IMR-90 (cell line): ENCODE results near the gene MARS1. TPM values are rescaled to one million over a fixed set of nuclear protein-coding genes. Genes with fewer than 3 reads are reported as not detected.

Experiments
- ATAC-seq: fragments of 200-7000 bp; cut with Tn5 transposase; 2 replicates; pipeline ENCODE4 v1.9.1; 2020; ENCODE audit warnings: low read depth, mild to moderate bottlenecking, moderate library complexity
- BruUV-seq: library from RNA; stranded (reverse); fragments of 400-500 nt; replicated peaks from 2 replicates; lab custom pipeline; 2021; lab: Mats Ljungman, UMichigan
- CTCF ChIA-PET: fragments of 300-600 bp; formaldehyde crosslinking; extraction: SDS; loops from one replicate; lab custom pipeline; 2021; ENCODE audit warnings: antibody characterized with exemption; lab: Yijun Ruan, JAX
- POLR2A ChIA-PET: fragments of 300-600 bp; sonication (Branson Sonifier 250); formaldehyde crosslinking; loops from one replicate; lab custom pipeline; 2022; ENCODE audit warnings: antibody characterized with exemption; ENCODE audit not compliant: unreplicated experiment; lab: Charles Lee
- DNase-seq: peaks from one replicate; pipeline ENCODE4 v3.0.0; 2013
- H2AFZ ChIP-seq: replicated peaks from 2 replicates; pipeline ENCODE3; 2013; ENCODE audit warnings: low read length, mild to moderate bottlenecking; ENCODE audit not compliant: poor library complexity
- H2AK5ac ChIP-seq: 2 replicates; pipeline ENCODE4 v1.6.1; 2013; ENCODE audit warnings: low read depth, low read length, inconsistent platforms
- H2AK9ac ChIP-seq: replicated peaks from 2 replicates; pipeline ENCODE3; 2013; ENCODE audit warnings: mild to moderate bottlenecking, low read depth, low read length, moderate library complexity; ENCODE audit not compliant: poor library complexity
- H2BK120ac ChIP-seq: 2 replicates; pipeline ENCODE4 v1.6.1; 2013; ENCODE audit warnings: low read depth, low read length, inconsistent platforms
- H2BK15ac ChIP-seq: 3 replicates; pipeline ENCODE4 v1.6.1; 2013; ENCODE audit warnings: low read depth, low read length, inconsistent platforms
- H2BK20ac ChIP-seq: 2 replicates; pipeline ENCODE4 v1.6.1; 2013; ENCODE audit warnings: low read depth, mild to moderate bottlenecking, inconsistent platforms, low read length, moderate library complexity
- H2BK5ac ChIP-seq: 2 replicates; pipeline ENCODE4 v1.6.1; 2013; ENCODE audit warnings: mild to moderate bottlenecking, low read depth, low read length, inconsistent platforms; ENCODE audit not compliant: poor library complexity, severe bottlenecking
- H3K14ac ChIP-seq: replicated peaks from 2 replicates; pipeline ENCODE4 v1.6.1; 2013; ENCODE audit warnings: low read depth, low read length, inconsistent platforms
- H3K18ac ChIP-seq: 2 replicates; pipeline ENCODE4 v1.6.1; 2013; ENCODE audit warnings: low read depth, low read length, control low read depth
- H3K23ac ChIP-seq: 2 replicates; pipeline ENCODE4 v1.6.1; 2013; ENCODE audit warnings: low read depth, low read length, inconsistent platforms
- H3K27ac ChIP-seq: 2 replicates; pipeline ENCODE4 v1.5.1; 2013; ENCODE audit warnings: mild to moderate bottlenecking, control low read depth, low read length; ENCODE audit not compliant: insufficient read depth
- H3K27me3 ChIP-seq: 2 replicates; pipeline ENCODE4 v1.6.1; 2013; ENCODE audit warnings: low read length; ENCODE audit not compliant: control insufficient read depth, insufficient read depth
- H3K36me3 ChIP-seq: 2 replicates; pipeline ENCODE4 v1.6.1; 2013; ENCODE audit warnings: low read length, mixed read lengths; ENCODE audit not compliant: control insufficient read depth, insufficient read depth
- H3K4ac ChIP-seq: 2 replicates; pipeline ENCODE4 v1.6.1; 2013; ENCODE audit warnings: low read depth, low read length, inconsistent platforms
- H3K4me1 ChIP-seq: 2 replicates; pipeline ENCODE4 v1.6.1; 2013; ENCODE audit warnings: low read length, mixed read lengths; ENCODE audit not compliant: control insufficient read depth, insufficient read depth
- H3K4me2 ChIP-seq: 2 replicates; pipeline ENCODE4 v1.6.1; 2013; ENCODE audit warnings: low read depth, mild to moderate bottlenecking, control low read depth, low read length, moderate library complexity
- H3K4me3 ChIP-seq: 2 replicates; pipeline ENCODE4 v1.5.1; 2013; ENCODE audit warnings: low read depth, mild to moderate bottlenecking, control low read depth, low read length, moderate library complexity; ENCODE audit not compliant: insufficient read depth
- H3K56ac ChIP-seq: 2 replicates; pipeline ENCODE4 v1.6.1; 2013; ENCODE audit warnings: low read length, inconsistent platforms; ENCODE audit not compliant: insufficient read depth; ENCODE audit errors: extremely low read depth
- H3K79me1 ChIP-seq, 2 experiments: 2 replicates each; pipeline ENCODE4 v1.6.1; 2013; ENCODE audit warnings: low read length in 2 of 2, inconsistent platforms in 1 of 2, low read depth in 1 of 2
- H3K9ac ChIP-seq: 2 replicates; pipeline ENCODE4 v1.6.1; 2013; ENCODE audit warnings: low read depth, low read length, control low read depth
- H3K9me1 ChIP-seq: 2 replicates; pipeline ENCODE4 v1.6.1; 2013; ENCODE audit warnings: low read length, inconsistent platforms; ENCODE audit not compliant: insufficient read depth
- H3K9me3 ChIP-seq: 2 replicates; pipeline ENCODE4 v1.6.1; 2013; ENCODE audit warnings: low read length; ENCODE audit not compliant: control insufficient read depth, insufficient read depth
- H4K20me1 ChIP-seq: 2 replicates; pipeline ENCODE4 v1.6.1; 2013; ENCODE audit warnings: low read length, inconsistent platforms; ENCODE audit not compliant: insufficient read depth
- H4K5ac ChIP-seq: 2 replicates; pipeline ENCODE4 v1.6.1; 2013; ENCODE audit warnings: mild to moderate bottlenecking, low read depth, low read length, control low read depth
- H4K8ac ChIP-seq, 2 experiments: 2 replicates each; pipeline ENCODE4 v1.6.1; 2013; ENCODE audit warnings: low read depth in 2 of 2, low read length in 2 of 2, control low read depth in 1 of 2, inconsistent platforms in 1 of 2
- H4K91ac ChIP-seq: 2 replicates; pipeline ENCODE4 v1.6.1; 2013; ENCODE audit warnings: low read depth, low read length, inconsistent platforms; ENCODE audit not compliant: insufficient read depth
- BHLHE40 ChIP-seq: fragments of 150-350 bp; IDR thresholded peaks from 2 replicates; pipeline ENCODE4 v1.6.1; 2016; ENCODE audit warnings: mild to moderate bottlenecking, low read depth, low read length
- CEBPB ChIP-seq: IDR thresholded peaks from 2 replicates; pipeline ENCODE4 v1.6.1; 2012; ENCODE audit warnings: low read depth, low read length, improper control_type of control experiment
- NFE2L2 ChIP-seq: fragments of 150-350 bp; IDR thresholded peaks from 2 replicates; pipeline ENCODE4 v1.6.1; 2016; ENCODE audit warnings: low read depth, mild to moderate bottlenecking, low read length
- POLR2A ChIP-seq: IDR thresholded peaks from 2 replicates; pipeline ENCODE4 v1.6.1; 2012; ENCODE audit warnings: mild to moderate bottlenecking, low read depth, low read length
- RAD21 ChIP-seq: IDR thresholded peaks from 2 replicates; pipeline ENCODE4 v1.6.1; 2012; ENCODE audit warnings: low read length, improper control_type of control experiment
- RCOR1 ChIP-seq: IDR thresholded peaks from 2 replicates; pipeline ENCODE4 v1.6.1; 2012; ENCODE audit warnings: mild to moderate bottlenecking, low read length, improper control_type of control experiment; ENCODE audit not compliant: insufficient replicate concordance
- WGBS, 2 experiments: methylation state at CpG; one replicate each; pipeline versions ENCODE4 v1.1.5 to v1.1.7; 2013; ENCODE audit warnings: missing lambda C conversion rate in 2 of 2; ENCODE audit not compliant: insufficient read length in 1 of 2; ENCODE audit errors: extremely low coverage in 2 of 2; 5-methylcytosine and 5-hydroxymethylcytosine counted together
- dilution Hi-C: fragments of 300-500 bp; cut with HindIII; formaldehyde crosslinking; loops from one replicate; pipeline ENCODE4 v1.14.3; 2018; ENCODE audit warnings: low sequenced_read_pairs; ENCODE audit not compliant: unreplicated experiment
- in situ Hi-C: fragments of 300-500 bp; cut with MboI; formaldehyde crosslinking; loops from 3 replicates; pipeline ENCODE4 v1.14.3; 2019; ENCODE audit warnings: low sequenced_read_pairs, inconsistent platforms, mixed read lengths
- intact Hi-C: fragments of 100-400 bp; cut with micrococcal nuclease; formaldehyde crosslinking; loops from 2 replicates; pipeline ENCODE4 v1.10.0; 2022
- polyA plus RNA-seq, 3 experiments: library from polyadenylated mRNA; depleted of rRNA; stranded (reverse); fragments of >200 nt; gene quantifications; 2 replicates each; pipeline ENCODE4 v1.2.3, GENCODE V29; 2012; ENCODE audit warnings: low replicate concordance in 1 of 3
- total RNA-seq: library from RNA; depleted of rRNA; stranded (reverse); fragments of >200 nt; gene quantifications from 2 replicates; pipeline ENCODE4 v1.2.3, GENCODE V29; 2012

Gene MARS1
- total and polyA plus RNA-seq, 2 of the 4 experiments (the other 2 are of a cell fraction), result 156 to 164 TPM

DNA sequence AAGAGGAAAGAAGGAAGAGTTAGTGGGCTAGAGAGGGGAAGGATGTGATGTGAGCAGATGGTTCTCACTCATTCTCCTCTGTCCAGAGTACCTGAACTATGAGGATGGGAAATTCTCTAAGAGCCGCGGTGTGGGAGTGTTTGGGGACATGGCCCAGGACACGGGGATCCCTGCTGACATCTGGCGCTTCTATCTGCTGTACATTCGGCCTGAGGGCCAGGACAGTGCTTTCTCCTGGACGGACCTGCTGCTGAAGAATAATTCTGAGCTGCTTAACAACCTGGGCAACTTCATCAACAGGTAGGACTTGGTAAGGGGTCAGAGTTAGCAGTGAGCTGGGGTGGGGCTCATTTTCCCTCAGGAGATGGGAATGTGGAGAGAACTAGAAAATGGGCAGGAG is 24.8 kb downstream of the MARS1 start:
- H4K5ac ChIP-seq, result no peak overlapping the region
- H4K8ac ChIP-seq, result no peak overlapping the region
- H3K14ac ChIP-seq, result no peak overlapping the region
- H3K23ac ChIP-seq, result no peak overlapping the region
- 80% methylated on average over 1 of the region's 6 CpGs; no CpG with 5 or more reads in 1 of the 2 experiments for WGBS, 2 experiments
- H3K36me3 ChIP-seq, result peaks cover 76% of the 10 kb centered on the region
- H2BK120ac ChIP-seq, result no peak overlapping the region
- DNase-seq (no peak), ATAC-seq (no peak)
- H2AFZ ChIP-seq, result no peak overlapping the region
- no peak overlapping the region for H2BK20ac ChIP-seq
- no peak overlapping the region for H3K9ac ChIP-seq
- H3K18ac ChIP-seq, result no peak overlapping the region
- POLR2A ChIA-PET, result interaction anchor here (0.6 kb wide), 1 partner anchor 121 kb away, joined by 5 read pairs; no protein-coding TSS in a partner anchor
- H3K9me3 ChIP-seq, result no peaks in the 10 kb centered on the region
- dilution Hi-C loops, result no loop called here
- BruUV-seq, result no TSS peak
- H3K4me3 ChIP-seq, result no peak overlapping the region
- intact Hi-C loops, result no loop called here
- no peak overlapping the region for H3K4ac ChIP-seq
- H2AK5ac ChIP-seq, result no peak overlapping the region
- H3K56ac ChIP-seq, result no peak overlapping the region
- no peak for TF ChIP-seq BHLHE40
- no peak for TF ChIP-seq POLR2A
- no peak for TF ChIP-seq RCOR1
- TF ChIP-seq CEBPB, result no peak
- TF ChIP-seq NFE2L2, result no peak
- TF ChIP-seq RAD21, result no peak
- CTCF ChIA-PET, result no interaction called here
- no peak overlapping the region for H2AK9ac ChIP-seq
- H3K4me1 ChIP-seq, result no peaks in the 10 kb centered on the region
- no peak overlapping the region for H3K4me2 ChIP-seq
- H3K27ac ChIP-seq, result no peak overlapping the region
- H3K79me1 ChIP-seq, result peaks cover 24 to 69% of the 10 kb centered on the region in 2 experiments
- H3K9me1 ChIP-seq, result peaks cover 3% of the 10 kb centered on the region; the same call in 1 of the 2 replicates
- no peak overlapping the region for H2BK5ac ChIP-seq
- peaks cover 71% of the 10 kb centered on the region for H4K20me1 ChIP-seq
- no peak overlapping the region for H2BK15ac ChIP-seq
- H4K91ac ChIP-seq, result no peak overlapping the region
- H3K27me3 ChIP-seq, result no peaks in the 10 kb centered on the region
- in situ Hi-C loops, result no loop called here
